Activated CD8-positive, alpha-beta memory T cell treated with anti-CD3 and anti-CD28 coated beads for 36 hours (primary cell): ENCODE data around the gene SYNJ2. TPM values are rescaled to one million over a fixed set of nuclear protein-coding genes. Genes with fewer than 3 reads are reported as not detected.

Experiments
- CTCF ChIA-PET: fragments of 350-600 bp; sonication (Branson Sonifier 250); formaldehyde crosslinking; loops from one replicate; lab custom pipeline; 2021; ENCODE audit warnings: antibody characterized with exemption; lab: Charles Lee
- POLR2A ChIA-PET: fragments of 350-600 bp; sonication (Branson Sonifier 250); formaldehyde crosslinking; loops from one replicate; lab custom pipeline; 2021; ENCODE audit warnings: antibody characterized with exemption; lab: Charles Lee
- total RNA-seq, 2 experiments: library from RNA; stranded (reverse); gene quantifications; one replicate each; pipeline ENCODE4 v1.2.3, GENCODE V29; 2021

Gene SYNJ2
- total RNA-seq, 2 experiments from 2014 or later, result 25.8 to 27.4 TPM

DNA sequence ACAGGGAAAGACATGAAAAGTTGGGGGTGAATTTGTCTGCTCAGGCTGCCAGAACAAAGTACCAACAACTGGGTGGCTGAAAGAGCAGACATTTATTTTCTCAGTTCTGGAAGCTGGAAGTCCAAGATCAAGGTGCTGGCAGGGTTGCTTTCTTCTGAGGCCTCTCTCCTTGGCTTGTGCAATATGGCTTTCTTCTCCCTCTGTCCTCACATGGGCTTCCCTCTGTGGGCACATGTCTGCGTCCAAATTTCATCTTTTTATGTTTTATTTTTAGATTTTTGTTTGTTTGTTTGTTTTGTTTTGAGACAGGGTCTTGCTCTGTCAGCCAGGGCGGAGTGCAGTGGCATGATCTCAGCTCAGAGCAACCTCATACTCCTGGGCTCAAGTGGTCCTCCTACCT is 6.2 kb upstream of the SYNJ2 start:
- POLR2A ChIA-PET, result no interaction called here
- CTCF ChIA-PET, result no interaction called here

- POLR2A ChIA-PET, result no interaction called here
These were observed 5.1 kb upstream of the SYNJ2 start for GRCh38 chr6:157976345-157977175.

GRCh38 chr6:157977176-157977804 is 4.4 kb upstream of the SYNJ2 start:
- CTCF ChIA-PET, result interaction anchor here (0.5 kb wide), 1 partner anchor 547 kb away, joined by 5 read pairs; no protein-coding TSS in a partner anchor

More at GRCh38 chr6:157976345-157977175, 5.1 kb upstream of the SYNJ2 start:
- CTCF ChIA-PET, result interaction anchor here (0.9 kb wide), 1 partner anchor 220 kb away, joined by 4 read pairs; no protein-coding TSS in a partner anchor

DNA sequence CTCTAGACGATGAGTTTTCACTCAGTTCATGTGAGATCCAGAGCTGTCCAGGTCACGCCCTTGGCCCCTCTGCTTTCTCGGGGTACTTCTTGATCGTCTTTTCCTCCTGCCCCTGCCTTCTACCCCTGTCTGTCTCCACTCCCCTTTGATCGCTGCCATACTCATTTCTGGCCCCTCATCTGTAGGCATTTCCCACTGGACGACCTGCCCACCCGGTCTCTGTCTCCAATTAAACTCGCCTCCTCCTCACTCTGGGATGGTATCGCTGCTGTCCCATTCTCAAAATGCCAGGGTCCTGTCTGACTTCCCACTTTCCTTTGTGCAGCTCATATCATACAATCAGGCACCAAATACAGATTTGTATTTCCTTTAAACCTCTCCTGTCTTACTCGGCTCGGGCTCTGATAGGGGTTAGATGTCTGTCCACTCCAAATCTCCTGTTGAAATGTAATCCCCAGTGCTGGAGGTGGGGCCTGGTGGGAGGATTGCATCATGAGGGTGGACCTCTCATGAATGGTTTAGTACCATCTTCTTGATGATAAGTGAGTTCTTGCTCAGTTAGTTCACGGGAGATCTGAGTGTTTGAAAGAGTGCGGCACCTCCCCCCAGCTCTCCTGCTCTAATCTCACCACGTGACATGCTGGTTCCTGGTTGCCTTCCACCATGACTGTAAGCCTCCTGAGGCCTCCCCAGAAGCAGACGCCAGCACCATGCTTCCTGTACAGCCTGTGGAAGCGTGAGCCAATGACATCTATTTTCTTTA is 3.5 kb upstream of the SYNJ2 start:
- CTCF ChIA-PET, result interaction anchor here (0.5 kb wide), 1 partner anchor 548 kb away, joined by 5 read pairs; no protein-coding TSS in a partner anchor
- POLR2A ChIA-PET, result no interaction called here

More at GRCh38 chr6:157977176-157977804, 4.4 kb upstream of the SYNJ2 start:
- POLR2A ChIA-PET, result no interaction called here

DNA sequence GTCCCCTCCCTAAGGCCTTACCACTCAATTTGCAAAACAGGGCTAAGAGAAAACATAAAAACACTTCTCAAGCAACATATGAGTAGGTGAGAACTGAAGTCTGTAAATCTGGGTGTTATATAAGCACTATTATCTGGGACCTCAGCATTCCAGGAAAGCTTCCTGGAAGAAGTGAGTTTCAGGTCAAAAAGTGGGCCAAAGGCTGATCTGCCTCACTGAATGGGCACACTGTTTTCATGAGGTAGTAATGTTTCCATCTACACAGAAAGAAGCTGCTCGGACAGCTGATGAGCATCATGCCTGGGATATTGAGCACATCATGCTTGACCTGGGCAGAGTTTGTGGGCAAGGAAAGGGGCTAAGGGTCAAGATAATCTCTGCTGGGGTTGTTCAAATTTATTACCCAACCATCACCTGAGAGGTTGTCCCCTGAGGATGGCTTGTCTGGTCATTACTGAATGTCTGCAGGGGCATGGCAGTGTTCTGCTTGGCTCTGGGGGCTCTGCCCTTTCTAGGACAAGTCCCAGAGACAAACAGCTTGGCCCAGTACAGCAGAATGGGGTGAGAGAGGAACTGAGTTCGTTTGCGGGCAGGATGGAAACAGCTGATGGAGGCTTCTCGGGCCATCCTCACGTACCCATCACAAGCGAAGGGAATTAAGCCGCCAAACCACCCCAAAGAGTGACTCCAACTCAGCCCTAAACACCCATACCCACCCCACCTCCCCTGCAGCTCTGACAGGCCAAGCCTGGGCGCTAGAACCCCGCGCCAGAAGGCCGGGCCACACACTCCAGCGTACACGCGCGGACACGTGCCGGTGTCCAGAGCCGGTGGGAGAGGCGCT is 1.2 kb upstream of the SYNJ2 start:
- CTCF ChIA-PET, result interaction anchor here (0.6 to 2.8 kb wide), 3 partner anchors 19 to 455 kb away, joined by 3 to 9 read pairs (median 3); no protein-coding TSS in a partner anchor
- POLR2A ChIA-PET, result no interaction called here

DNA sequence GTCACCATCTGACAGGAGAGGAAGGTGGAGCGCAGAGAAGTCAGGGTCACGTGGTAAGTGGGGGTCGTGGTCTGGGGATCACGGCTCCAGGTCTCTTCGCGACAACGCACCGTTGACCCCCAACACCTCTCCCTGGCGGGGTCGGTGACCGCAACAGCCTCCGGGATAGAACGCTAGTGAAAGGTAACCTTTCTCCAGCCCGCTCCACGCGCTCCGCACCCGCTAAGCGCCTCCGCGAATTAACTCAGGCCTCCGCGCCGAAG is 600 bp upstream of the SYNJ2 start:
- POLR2A ChIA-PET, result no interaction called here

GRCh38 chr6:157982102-157982562 is 469 bp downstream of the SYNJ2 start:
- CTCF ChIA-PET, result interaction anchor here (0.6 to 2.8 kb wide), 7 partner anchors 10 to 659 kb away, joined by 3 to 9 read pairs (median 3); partner anchors contain the start of gene TMEM242
- POLR2A ChIA-PET, result interaction anchor here (0.6 to 1.2 kb wide), 4 partner anchors 35 to 230 kb away, joined by 3 to 7 read pairs (median 4); no protein-coding TSS in a partner anchor

More for the DNA sequence above, 600 bp upstream of the SYNJ2 start:
- CTCF ChIA-PET, result interaction anchor here (0.9 to 2.8 kb wide), 3 partner anchors 19 to 68 kb away, joined by 3 to 9 read pairs (median 3); no protein-coding TSS in a partner anchor

GRCh38 chr6:157982563-157983405 is 1.1 kb downstream of the SYNJ2 start:
- POLR2A ChIA-PET, result interaction anchor here (1.2 kb wide), 1 partner anchor 44 kb away, joined by 7 read pairs; no protein-coding TSS in a partner anchor
- CTCF ChIA-PET, result interaction anchor here (1.0 to 2.8 kb wide), 4 partner anchors 11 to 87 kb away, joined by 3 to 9 read pairs (median 4); no protein-coding TSS in a partner anchor

DNA sequence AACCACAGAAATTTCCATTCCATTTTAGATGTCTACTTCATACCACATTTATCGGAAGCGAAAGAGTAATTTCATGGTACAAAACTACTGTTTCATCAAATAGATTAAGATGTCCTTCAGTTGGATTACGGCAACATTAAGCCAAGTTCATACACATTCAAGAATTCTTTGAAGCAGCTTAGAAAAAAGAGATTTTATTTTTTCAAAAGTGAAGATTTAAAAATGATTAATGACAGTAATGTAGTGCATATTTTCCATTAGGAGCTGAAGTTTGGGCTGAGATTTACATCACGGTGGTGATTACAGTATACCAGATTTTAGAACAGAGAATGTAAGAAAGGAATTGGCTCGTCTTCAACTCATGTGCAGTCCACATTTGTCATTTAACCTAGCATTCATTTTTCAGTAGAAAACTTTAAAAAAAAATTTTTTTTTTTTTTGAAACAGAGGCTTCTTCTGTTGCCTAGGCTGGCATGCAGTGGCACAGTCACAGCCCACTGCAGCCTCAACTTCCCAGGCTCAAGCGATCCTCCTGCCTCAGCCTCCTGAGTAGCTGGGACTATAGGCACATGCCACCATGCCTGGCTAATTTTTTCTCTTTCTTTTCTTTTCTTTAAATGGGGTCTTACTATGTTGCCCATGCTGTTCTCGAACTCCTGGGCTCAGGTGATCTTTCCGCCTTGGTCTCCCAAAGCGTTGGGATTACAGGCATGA is 1.9 kb downstream of the SYNJ2 start:
- ChIA-PET POLR2A (interaction anchor here (1.2 kb wide), 1 partner anchor 43 kb away, joined by 7 read pairs; no protein-coding TSS in a partner anchor), CTCF (interaction anchor here (0.5 to 2.0 kb wide), 3 partner anchors 12 to 753 kb away, joined by 3 to 4 read pairs (median 3); no protein-coding TSS in a partner anchor)

DNA sequence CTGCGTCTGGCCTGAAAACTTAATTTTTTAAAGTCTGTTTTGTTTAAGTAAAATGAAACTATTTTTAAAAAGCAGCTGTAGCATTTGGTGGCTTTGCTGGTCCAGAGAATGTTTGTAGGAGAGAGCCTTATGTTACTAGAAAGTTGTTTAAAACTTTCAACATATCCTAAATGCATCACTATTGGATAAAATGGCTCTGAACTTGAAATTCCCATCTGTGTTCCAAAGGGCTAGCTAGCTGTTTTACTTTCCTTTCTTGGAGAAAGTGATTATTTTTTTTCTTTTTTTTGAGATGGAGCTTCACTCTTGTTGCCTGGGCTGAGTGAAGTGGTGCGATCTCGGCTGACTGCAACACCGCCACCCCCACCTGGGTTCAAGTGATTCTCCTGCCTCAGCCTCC is 2.5 kb downstream of the SYNJ2 start:
- CTCF ChIA-PET, result interaction anchor here (0.5 to 2.0 kb wide), 3 partner anchors 31 to 752 kb away, joined by 3 to 4 read pairs (median 3); no protein-coding TSS in a partner anchor
- POLR2A ChIA-PET, result no interaction called here

GRCh38 chr6:157984686-157985225 is 3.1 kb downstream of the SYNJ2 start:
- CTCF ChIA-PET, result interaction anchor here (0.8 to 2.0 kb wide), 3 partner anchors 30 to 64 kb away, joined by 3 to 4 read pairs (median 3); no protein-coding TSS in a partner anchor
- POLR2A ChIA-PET, result no interaction called here

- ChIA-PET CTCF (interaction anchor here (1.3 kb wide), 1 partner anchor 40 kb away, joined by 3 read pairs; no protein-coding TSS in a partner anchor), POLR2A (no interaction called here)
These were observed 3.9 kb downstream of the SYNJ2 start for GRCh38 chr6:157985378-157986155.

DNA sequence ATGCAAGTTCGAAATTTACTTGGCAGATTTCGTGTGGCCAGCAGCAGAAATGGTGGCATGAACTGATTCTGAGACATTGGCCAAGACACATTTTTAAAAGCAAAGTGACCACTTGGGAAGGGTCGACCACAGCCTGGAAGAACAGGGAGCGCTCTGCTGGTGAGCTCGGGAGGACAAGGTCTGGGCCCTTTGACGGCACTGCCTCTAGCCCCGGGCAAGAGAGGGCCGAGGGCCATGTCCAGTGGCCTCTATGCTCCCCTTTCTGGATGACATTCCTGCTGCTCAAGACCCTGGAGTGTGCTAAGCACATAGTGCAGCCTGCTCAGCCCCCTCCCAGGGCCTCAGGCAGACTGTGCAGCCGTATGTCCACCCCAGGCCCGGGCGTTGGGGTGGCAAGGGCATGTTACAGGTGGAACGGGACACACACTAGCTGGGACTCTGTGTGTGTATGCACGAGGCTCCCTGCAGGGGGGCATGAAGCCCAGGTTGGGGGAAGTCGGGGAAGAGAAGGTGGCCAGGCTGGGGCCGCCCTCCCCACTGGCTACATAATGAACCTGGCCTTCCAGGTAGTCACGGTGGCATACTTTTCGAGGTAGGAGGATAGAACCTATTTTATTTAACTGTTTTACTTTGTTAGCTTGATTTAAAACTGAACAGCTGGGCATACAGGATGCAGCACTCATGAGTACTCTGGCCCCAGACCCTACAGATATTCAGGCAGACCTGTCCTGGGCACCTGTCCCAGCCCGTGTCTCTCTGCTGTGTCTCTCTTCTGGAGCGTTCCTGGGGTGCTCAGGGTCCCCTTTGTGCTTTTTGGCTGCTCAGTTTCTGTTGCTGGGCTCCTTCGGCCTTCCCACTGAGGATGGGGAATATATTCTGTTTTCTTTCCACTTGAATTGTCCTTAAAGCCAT is 6.4 kb downstream of the SYNJ2 start:
- CTCF ChIA-PET, result no interaction called here
- POLR2A ChIA-PET, result no interaction called here

DNA sequence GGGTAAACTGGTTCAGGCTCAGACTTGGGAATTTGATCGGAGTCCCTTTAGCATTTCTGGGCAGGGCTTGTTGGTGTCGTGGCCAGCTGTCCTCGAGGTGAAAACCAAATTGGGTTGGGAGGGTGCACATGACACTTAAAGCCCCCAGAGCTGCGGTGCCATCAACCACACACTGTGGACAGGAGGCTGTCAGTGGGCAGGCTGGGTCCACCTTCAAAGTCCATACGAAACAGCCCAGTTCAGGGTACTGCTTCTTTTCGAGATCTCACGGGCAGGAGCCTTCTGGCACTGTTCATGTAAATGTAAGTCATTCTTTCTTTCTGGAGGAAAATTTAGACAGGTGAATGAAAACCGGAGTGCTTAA is 7.0 kb downstream of the SYNJ2 start:
- ChIA-PET CTCF (no interaction called here), POLR2A (no interaction called here)
